LNCaP clone FGC (cell line): ENCODE measurements around the gene SMC6.

Experiments
- DNase-seq: peaks from one replicate; pipeline ENCODE4 v3.0.0-alpha.2; 2011; ENCODE audit warnings: low read depth
- H3K4me3 ChIP-seq: 2 replicates; pipeline ENCODE4 v1.5.1; 2011; ENCODE audit warnings: mild to moderate bottlenecking, low read depth, low read length, control low read depth
- TF ChIP-seq, protein P1 (sequence below): IDR thresholded peaks from 2 replicates; pipeline ENCODE4 v1.5.1; 2012; ENCODE audit warnings: mild to moderate bottlenecking; ENCODE audit not compliant: control insufficient read depth, insufficient read depth; ENCODE audit errors: extremely low read depth

The SMC6 gene

GRCh38 chr2:17718689-17719088 lies 34.9 kb downstream of the SMC6 start:
- TF ChIP-seq, protein P1, sequence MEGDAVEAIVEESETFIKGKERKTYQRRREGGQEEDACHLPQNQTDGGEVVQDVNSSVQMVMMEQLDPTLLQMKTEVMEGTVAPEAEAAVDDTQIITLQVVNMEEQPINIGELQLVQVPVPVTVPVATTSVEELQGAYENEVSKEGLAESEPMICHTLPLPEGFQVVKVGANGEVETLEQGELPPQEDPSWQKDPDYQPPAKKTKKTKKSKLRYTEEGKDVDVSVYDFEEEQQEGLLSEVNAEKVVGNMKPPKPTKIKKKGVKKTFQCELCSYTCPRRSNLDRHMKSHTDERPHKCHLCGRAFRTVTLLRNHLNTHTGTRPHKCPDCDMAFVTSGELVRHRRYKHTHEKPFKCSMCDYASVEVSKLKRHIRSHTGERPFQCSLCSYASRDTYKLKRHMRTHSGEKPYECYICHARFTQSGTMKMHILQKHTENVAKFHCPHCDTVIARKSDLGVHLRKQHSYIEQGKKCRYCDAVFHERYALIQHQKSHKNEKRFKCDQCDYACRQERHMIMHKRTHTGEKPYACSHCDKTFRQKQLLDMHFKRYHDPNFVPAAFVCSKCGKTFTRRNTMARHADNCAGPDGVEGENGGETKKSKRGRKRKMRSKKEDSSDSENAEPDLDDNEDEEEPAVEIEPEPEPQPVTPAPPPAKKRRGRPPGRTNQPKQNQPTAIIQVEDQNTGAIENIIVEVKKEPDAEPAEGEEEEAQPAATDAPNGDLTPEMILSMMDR: no peak
- no peak overlapping the region for H3K4me3 ChIP-seq
- DNase-seq: no peak

DNA sequence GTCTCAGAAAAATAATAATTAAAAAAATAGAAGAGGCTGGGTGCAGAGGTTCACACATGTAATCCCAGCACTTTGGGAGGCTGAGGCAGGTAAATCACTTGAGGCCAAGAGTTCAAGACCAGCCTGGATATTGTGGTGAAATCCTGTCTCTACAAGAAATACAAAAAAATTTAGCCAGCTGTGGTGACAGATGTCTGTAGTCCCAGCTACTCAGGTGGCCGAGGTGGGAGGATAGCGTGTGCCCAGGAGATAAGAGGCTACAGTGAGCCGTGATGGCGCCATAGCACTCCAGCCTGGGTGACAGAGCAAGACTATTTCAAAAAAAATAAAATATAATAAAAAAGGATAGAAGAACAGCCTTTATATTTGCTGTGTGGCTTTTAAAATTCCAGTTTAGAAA lies 35.9 kb downstream of the SMC6 start:
- H3K4me3 ChIP-seq: no peak overlapping the region
- no peak for DNase-seq
- TF ChIP-seq, protein P1: no peak

DNA sequence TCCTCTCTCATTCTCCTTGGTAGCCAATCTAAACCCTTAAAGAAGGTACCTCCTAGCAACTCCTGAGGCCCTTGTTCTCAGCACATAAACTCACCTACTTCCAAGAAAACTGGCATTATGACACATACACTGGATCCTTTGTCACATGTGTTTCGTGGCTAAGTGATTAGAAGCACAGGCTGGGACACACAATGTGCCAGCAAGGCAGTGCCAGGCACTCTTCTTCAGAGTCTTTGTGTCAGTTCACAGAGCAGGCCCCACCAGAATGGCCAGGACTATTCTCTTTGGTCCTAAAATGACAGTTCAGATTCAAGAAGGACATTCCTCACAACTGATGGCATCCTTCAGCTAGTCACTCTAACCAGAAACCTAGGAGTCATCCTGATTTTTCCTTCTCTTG lies 40.3 kb downstream of the SMC6 start:
- H3K4me3 ChIP-seq: no peak overlapping the region
- TF ChIP-seq, protein P1: no peak
- DNase-seq: no peak

GRCh38 chr2:17710547-17711248 lies 42.9 kb downstream of the SMC6 start:
- no peak for DNase-seq
- H3K4me3 ChIP-seq: no peak overlapping the region
- TF ChIP-seq, protein P1: no peak

DNA sequence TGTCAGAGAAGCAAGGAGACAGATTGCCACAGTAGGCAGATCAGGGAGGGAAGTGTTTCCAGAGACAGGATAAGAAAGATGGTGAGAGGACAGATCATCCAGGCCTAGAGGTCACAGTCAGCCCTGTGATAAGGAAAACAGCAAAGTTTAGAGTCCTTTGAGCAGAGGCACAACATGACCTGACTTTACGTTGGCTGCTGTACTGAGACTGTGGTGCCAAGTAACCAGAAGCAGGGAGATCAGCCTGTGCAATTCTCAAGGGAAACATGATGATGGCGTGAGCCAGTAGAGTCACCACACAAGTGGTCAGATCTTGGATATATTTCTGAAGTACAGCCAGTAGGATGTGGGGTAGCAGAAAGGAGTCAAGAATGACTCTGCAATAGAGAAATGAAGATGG lies 43.7 kb downstream of the SMC6 start:
- TF ChIP-seq, protein P1: no peak

GRCh38 chr2:17708501-17708900 lies 45.1 kb downstream of the SMC6 start:
- TF ChIP-seq, protein P1: no peak
- DNase-seq: no peak
- H3K4me3 ChIP-seq: no peak overlapping the region

More for the DNA sequence above, 43.7 kb downstream of the SMC6 start:
- no peak overlapping the region for H3K4me3 ChIP-seq
- no peak for DNase-seq

DNA sequence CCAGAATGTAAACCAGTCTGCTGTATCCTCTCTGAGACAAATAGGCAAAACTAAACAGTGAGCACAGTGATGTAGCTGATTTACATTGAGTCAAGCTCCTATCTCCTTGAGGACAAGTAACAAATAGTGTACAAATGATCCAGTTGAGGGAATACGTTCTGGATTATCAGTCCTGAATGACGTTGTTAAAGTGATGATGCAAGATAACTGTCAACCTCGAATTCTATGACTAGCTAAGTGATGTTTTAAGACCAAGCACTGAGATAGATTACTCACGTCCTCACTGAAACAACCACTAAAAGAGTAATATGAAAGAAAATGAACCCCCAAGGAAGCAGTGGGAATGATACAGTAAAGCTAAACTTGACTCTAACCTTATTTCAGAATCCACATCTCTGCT lies 46.8 kb downstream of the SMC6 start:
- no peak overlapping the region for H3K4me3 ChIP-seq
- DNase-seq: no peak
- TF ChIP-seq, protein P1: no peak
